HCT116 (cell line): ENCODE results near the gene KRTAP12-3. TPM values are rescaled to one million over a fixed set of nuclear protein-coding genes. Genes with fewer than 3 reads are reported as not detected.

Experiments
- ATAC-seq: fragments of 200-7000 bp; cut with Tn5 transposase; 2 replicates; pipeline ENCODE4 v1.9.1; 2020; ENCODE audit warnings: mild to moderate bottlenecking, moderate library complexity
- BruUV-seq: library from RNA; stranded (reverse); fragments of 400-500 nt; replicated peaks from 2 replicates; lab custom pipeline; 2021; lab: Mats Ljungman, UMichigan
- CTCF ChIA-PET: fragments of 300-600 bp; sonication (Branson Sonifier 250); formaldehyde crosslinking; loops from one replicate; lab custom pipeline; 2021; ENCODE audit warnings: antibody characterized with exemption; lab: Charles Lee
- POLR2A ChIA-PET: fragments of 300-600, 350-600 bp; sonication (Branson Sonifier 250); formaldehyde crosslinking; loops from one replicate; lab custom pipeline; 2021; ENCODE audit warnings: antibody characterized with exemption; lab: Charles Lee
- RAD21 ChIA-PET, 2 experiments: fragments of 300-600 bp; sonication (Branson Sonifier 250); formaldehyde crosslinking; loops; one replicate each; lab custom pipeline; 2023; ENCODE audit warnings: low total read pairs in 2 of 2; ENCODE audit not compliant: uncharacterized antibody in 2 of 2, unreplicated experiment in 2 of 2, low non-redundant PET in 1 of 2; lab: Charles Lee
- DNase-seq: peaks from one replicate; pipeline ENCODE4 v3.0.0-alpha.2; 2010; ENCODE audit warnings: low read depth, low spot score
- H2AFZ ChIP-seq: fragments of 200-600 bp; shearing (Covaris generic), sonication (generic); 2 replicates; pipeline ENCODE4 v1.6.1; 2017; ENCODE audit warnings: low read depth, mixed run types, mixed read lengths, antibody characterized with exemption, low read length; ENCODE audit not compliant: poor library complexity, severe bottlenecking
- H3K27ac ChIP-seq: 2 replicates; pipeline ENCODE4 v1.5.1; 2012; ENCODE audit warnings: low read depth, low read length
- H3K27me3 ChIP-seq: fragments of 200-600 bp; sonication (generic); 2 replicates; pipeline ENCODE4 v1.6.1; 2016; ENCODE audit warnings: mixed run types, low read length, mixed read lengths; ENCODE audit not compliant: insufficient read depth
- H3K36me3 ChIP-seq, 2 experiments: fragments of 200-500 bp in 1 of 2; fragments of 200-600 bp in 1 of 2; sonication (Bioruptor generic) in 1 of 2; sonication (generic) in 1 of 2; 2 replicates each; pipeline versions ENCODE4 v1.5.1 to v1.6.1; 2014 to 2016; ENCODE audit warnings: low read length in 2 of 2, inconsistent platforms in 1 of 2, mixed read lengths in 1 of 2, mixed run types in 1 of 2; ENCODE audit not compliant: insufficient read depth in 2 of 2, control insufficient read depth in 1 of 2
- H3K4me1 ChIP-seq, 2 experiments: fragments of 200-600 bp in 1 of 2; sonication (generic) in 1 of 2; 2 replicates each; pipeline versions ENCODE4 v1.5.1 to v1.6.1; 2012 to 2017; ENCODE audit warnings: low read length in 2 of 2, inconsistent platforms in 1 of 2, mild to moderate bottlenecking in 1 of 2, mixed read lengths in 1 of 2, mixed run types in 1 of 2, moderate library complexity in 1 of 2; ENCODE audit not compliant: insufficient read depth in 2 of 2, control insufficient read depth in 1 of 2
- H3K4me2 ChIP-seq: fragments of 200-600 bp; sonication (generic); 2 replicates; pipeline ENCODE4 v1.6.1; 2017; ENCODE audit warnings: mixed run types, low read length, mixed read lengths
- H3K4me3 ChIP-seq, 2 experiments: fragments of 200-600 bp in 1 of 2; sonication (generic) in 1 of 2; replicated peaks in 1 of 2; 2 replicates each; pipeline ENCODE4 v1.5.1; 2011 to 2016; ENCODE audit warnings: low read length in 2 of 2, control low read depth in 1 of 2, low read depth in 1 of 2, mild to moderate bottlenecking in 1 of 2, mixed read lengths in 1 of 2, mixed run types in 1 of 2
- H3K79me2 ChIP-seq: fragments of 200-600 bp; sonication (generic); 2 replicates; pipeline ENCODE4 v1.6.1; 2017; ENCODE audit warnings: mild to moderate bottlenecking, mixed run types, low read length, moderate library complexity, mixed read lengths; ENCODE audit not compliant: insufficient read depth
- H3K9ac ChIP-seq: fragments of 200-600 bp; sonication (generic); 2 replicates; pipeline ENCODE4 v1.6.1; 2016; ENCODE audit warnings: low read length, mixed read lengths
- H3K9me2 ChIP-seq: fragments of 200-600 bp; sonication (generic), shearing (Covaris generic); 2 replicates; pipeline ENCODE4 v1.6.1; 2017; ENCODE audit warnings: mixed run types, mild to moderate bottlenecking, moderate library complexity; ENCODE audit not compliant: insufficient read depth
- H3K9me3 ChIP-seq, 2 experiments: fragments of 200-500 bp in 1 of 2; fragments of 200-600 bp in 1 of 2; sonication (Bioruptor generic) in 1 of 2; sonication (generic) in 1 of 2; 2 replicates each; pipeline ENCODE4 v1.6.1; 2014 to 2017; ENCODE audit warnings: low read length in 2 of 2, mixed read lengths in 2 of 2, inconsistent platforms in 1 of 2, low read depth in 1 of 2, mild to moderate bottlenecking in 1 of 2, mixed run types in 1 of 2, moderate library complexity in 1 of 2; ENCODE audit not compliant: control insufficient read depth in 1 of 2, insufficient read depth in 1 of 2
- H4K20me1 ChIP-seq: fragments of 200-600 bp; sonication (generic), shearing (Covaris generic); 2 replicates; pipeline ENCODE4 v1.6.1; 2017; ENCODE audit warnings: mixed run types, mild to moderate bottlenecking, moderate library complexity; ENCODE audit not compliant: insufficient read depth
- EZH2phosphoT487 ChIP-seq: fragments of 200-600 bp; IDR thresholded peaks from 2 replicates; pipeline ENCODE4 v1.6.1; 2018; ENCODE audit warnings: antibody characterized with exemption, borderline replicate concordance
- JUND ChIP-seq: IDR thresholded peaks from 2 replicates; pipeline ENCODE4 v1.6.1; 2012
- REST ChIP-seq: IDR thresholded peaks from 2 replicates; pipeline ENCODE4 v1.6.1; 2012; ENCODE audit warnings: low read depth
- SIN3A ChIP-seq: IDR thresholded peaks from 2 replicates; pipeline ENCODE4 v1.6.1; 2012; ENCODE audit warnings: low read depth
- SP1 ChIP-seq: IDR thresholded peaks from 2 replicates; pipeline ENCODE4 v1.6.1; 2012; ENCODE audit warnings: low read depth
- SRF ChIP-seq: IDR thresholded peaks from 2 replicates; pipeline ENCODE4 v1.6.1; 2012; ENCODE audit warnings: low read depth
- ZFX ChIP-seq: fragments of 450-650 bp; IDR thresholded peaks from 2 replicates; pipeline ENCODE4 v1.6.1; 2017
- ZNF274 ChIP-seq: fragments of 200-500 bp; sonication (Bioruptor generic); IDR thresholded peaks from 2 replicates; pipeline ENCODE4 v1.6.1; 2014; ENCODE audit warnings: mild to moderate bottlenecking, low read depth, low read length, inconsistent platforms
- intact Hi-C: fragments of 100-400 bp; cut with micrococcal nuclease; formaldehyde crosslinking; loops from 2 replicates; pipeline ENCODE4 v1.10.0; 2022
- total RNA-seq: library from RNA; stranded (reverse); gene quantifications from one replicate; pipeline ENCODE4 v1.2.1, GENCODE V29; 2021; ENCODE audit not compliant: unreplicated experiment

Gene KRTAP12-3
- total RNA-seq, 1 experiment from 2014 or later: not detected

DNA sequence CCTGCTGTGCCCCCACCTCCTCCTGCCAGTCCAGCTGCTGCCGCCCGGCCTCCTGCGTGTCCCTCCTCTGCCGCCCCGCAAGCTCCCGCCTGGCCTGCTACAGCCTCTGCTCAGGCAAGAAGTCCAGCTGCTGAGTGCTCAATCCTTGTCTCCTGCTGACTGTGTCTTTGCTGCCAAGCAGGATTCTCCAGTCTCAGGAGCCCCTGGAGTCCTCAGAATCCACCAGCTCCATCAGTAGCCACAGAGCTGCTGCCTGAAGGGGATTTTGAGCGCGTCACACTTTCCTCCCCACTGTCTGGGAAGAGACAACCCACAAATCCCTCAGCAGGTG, 10.5 kb upstream of the KRTAP12-3 start:
- Histone ChIP-seq H3K27ac (no peak overlapping the region), H3K79me2 (no peaks in the 10 kb centered on the region), H3K9me3 (peaks cover 6 to 17% of the 10 kb centered on the region in 2 experiments; a peak in 2 of 4 replicates), H2AFZ (no peak overlapping the region), H3K36me3 (no peaks in the 10 kb centered on the region), H4K20me1 (no peaks in the 10 kb centered on the region), H3K9me2 (no peaks in the 10 kb centered on the region), H3K27me3 (no peaks in the 10 kb centered on the region), H3K4me3 (no peak overlapping the region), H3K4me2 (no peak overlapping the region), H3K4me1 (no peaks in the 10 kb centered on the region), H3K9ac (no peak overlapping the region)
- intact Hi-C loops: no loop called here
- no TSS peak for BruUV-seq
- no peak for ATAC-seq
- TF ChIP-seq ZNF274: no peak
- no peak for TF ChIP-seq SP1
- TF ChIP-seq SIN3A: no peak
- no peak for TF ChIP-seq JUND
- no peak for TF ChIP-seq SRF
- no peak for TF ChIP-seq ZFX
- TF ChIP-seq REST: no peak
- no peak for TF ChIP-seq EZH2phosphoT487
- RAD21 ChIA-PET: no interaction called here
- DNase-seq: no peak
- POLR2A ChIA-PET: no interaction called here
- CTCF ChIA-PET: no interaction called here
